HepG2 (cell line): ENCODE data around the gene ZNF507. TPM values are rescaled to one million over a fixed set of nuclear protein-coding genes. Genes with fewer than 3 reads are reported as not detected.

Experiments used
- ETV5 ChIP-seq: IDR thresholded peaks from 2 replicates; pipeline ENCODE4 v1.6.1; 2018; ENCODE audit warnings: missing biosample characterization, missing genetic modification reagents, inconsistent platforms, borderline replicate concordance
- FOSL1 ChIP-seq: sonication (generic); formaldehyde crosslinking; IDR thresholded peaks from 2 replicates; pipeline ENCODE4 v1.9.0; 2021; ENCODE audit warnings: missing genetic modification reagents, borderline replicate concordance
- GABPA ChIP-seq, 2 experiments: IDR thresholded peaks; 2 replicates each; pipeline ENCODE4 v1.6.1; 2011 to 2016; ENCODE audit warnings: low read depth in 2 of 2, low read length in 1 of 2, missing biosample characterization in 1 of 2, missing genetic modification characterization in 1 of 2
- HOXA3 ChIP-seq: sonication (generic); formaldehyde crosslinking; IDR thresholded peaks from 2 replicates; pipeline ENCODE4 v1.5.0; 2020; ENCODE audit warnings: missing genetic modification reagents
- KDM4B ChIP-seq: sonication (generic); formaldehyde crosslinking; IDR thresholded peaks from 2 replicates; pipeline ENCODE4 v1.4.0; 2020; ENCODE audit warnings: missing genetic modification reagents
- NCOA2 ChIP-seq: sonication (generic); formaldehyde crosslinking; IDR thresholded peaks from 2 replicates; pipeline ENCODE4 v1.8.0; 2022; ENCODE audit warnings: inconsistent platforms
- NFE2 ChIP-seq: sonication (generic); formaldehyde crosslinking; IDR thresholded peaks from 2 replicates; pipeline ENCODE4 v1.4.0; 2020; ENCODE audit warnings: missing genetic modification reagents
- RELA ChIP-seq: sonication (generic); formaldehyde crosslinking; IDR thresholded peaks from 2 replicates; pipeline ENCODE4 v1.4.0; 2020; ENCODE audit warnings: missing genetic modification reagents
- RORA ChIP-seq: sonication (generic); formaldehyde crosslinking; IDR thresholded peaks from 2 replicates; pipeline ENCODE4 v1.5.0; 2020; ENCODE audit warnings: mild to moderate bottlenecking, missing genetic modification reagents, moderate library complexity
- ZFP1 ChIP-seq: IDR thresholded peaks from 2 replicates; pipeline ENCODE4 v1.6.1; 2016
- ZNF678 ChIP-seq: sonication (generic); formaldehyde crosslinking; IDR thresholded peaks from 2 replicates; pipeline ENCODE4 v1.4.0; 2020; ENCODE audit warnings: mild to moderate bottlenecking, missing genetic modification reagents
- polyA plus RNA-seq, 8 experiments: library from polyadenylated mRNA; depleted of rRNA in 3 of 8; stranded (reverse) in 7 of 8; unstranded in 1 of 8; fragments of >200 nt; fragmentation: Illumina TruSeq in 4 of 8; extraction: Trizol in 4 of 8; gene quantifications; 2 replicates each; pipeline versions ENCODE4 v1.2.1 to v1.2.3, GENCODE V29; 2011 to 2016; ENCODE audit warnings: low read depth in 4 of 8, missing spikeins in 1 of 8, mixed read lengths in 1 of 8; ENCODE audit not compliant: insufficient read depth in 1 of 8
- total RNA-seq, 5 experiments: library from RNA; depleted of rRNA; stranded (reverse); fragments of >200 nt; fragmentation: Illumina TruSeq; extraction: Trizol; gene quantifications; 2 replicates each; pipeline ENCODE4 v1.2.3, GENCODE V29; 2016; ENCODE audit warnings: low read depth in 1 of 5
- TF ChIP-seq, protein P1 (sequence below): sonication (generic); formaldehyde crosslinking; IDR thresholded peaks from 2 replicates; pipeline ENCODE4 v1.5.1; 2020; ENCODE audit warnings: mild to moderate bottlenecking, missing genetic modification reagents, borderline replicate concordance
- TF ChIP-seq, protein P2 (sequence below): sonication (generic); formaldehyde crosslinking; IDR thresholded peaks from 2 replicates; pipeline ENCODE4 v1.8.0; 2022; ENCODE audit warnings: mild to moderate bottlenecking, missing genetic modification reagents; ENCODE audit not compliant: insufficient replicate concordance
- TF ChIP-seq, protein P3 (sequence below): sonication (generic); formaldehyde crosslinking; IDR thresholded peaks from 2 replicates; pipeline ENCODE4 v1.5.0; 2020; ENCODE audit warnings: mild to moderate bottlenecking, missing genetic modification reagents
- TF ChIP-seq, protein P4 (sequence below): sonication (generic); formaldehyde crosslinking; IDR thresholded peaks from 2 replicates; pipeline ENCODE4 v1.4.0; 2020; ENCODE audit warnings: missing genetic modification reagents, mild to moderate bottlenecking, borderline replicate concordance
- TF ChIP-seq, protein P5 (sequence below): sonication (generic); formaldehyde crosslinking; IDR thresholded peaks from 2 replicates; pipeline ENCODE4 v1.5.1; 2020; ENCODE audit warnings: mild to moderate bottlenecking, missing genetic modification reagents, moderate library complexity
- TF ChIP-seq, protein P6 (sequence below): sonication (generic); formaldehyde crosslinking; IDR thresholded peaks from 2 replicates; pipeline ENCODE4 v1.4.0; 2020; ENCODE audit warnings: mild to moderate bottlenecking, missing genetic modification reagents

ZNF507 gene
- total and polyA plus RNA-seq, 2 of the 13 experiments (the other 11 are each of a cell fraction or from before 2014, with no cell fraction given), result 7.3 to 10.9 TPM

DNA sequence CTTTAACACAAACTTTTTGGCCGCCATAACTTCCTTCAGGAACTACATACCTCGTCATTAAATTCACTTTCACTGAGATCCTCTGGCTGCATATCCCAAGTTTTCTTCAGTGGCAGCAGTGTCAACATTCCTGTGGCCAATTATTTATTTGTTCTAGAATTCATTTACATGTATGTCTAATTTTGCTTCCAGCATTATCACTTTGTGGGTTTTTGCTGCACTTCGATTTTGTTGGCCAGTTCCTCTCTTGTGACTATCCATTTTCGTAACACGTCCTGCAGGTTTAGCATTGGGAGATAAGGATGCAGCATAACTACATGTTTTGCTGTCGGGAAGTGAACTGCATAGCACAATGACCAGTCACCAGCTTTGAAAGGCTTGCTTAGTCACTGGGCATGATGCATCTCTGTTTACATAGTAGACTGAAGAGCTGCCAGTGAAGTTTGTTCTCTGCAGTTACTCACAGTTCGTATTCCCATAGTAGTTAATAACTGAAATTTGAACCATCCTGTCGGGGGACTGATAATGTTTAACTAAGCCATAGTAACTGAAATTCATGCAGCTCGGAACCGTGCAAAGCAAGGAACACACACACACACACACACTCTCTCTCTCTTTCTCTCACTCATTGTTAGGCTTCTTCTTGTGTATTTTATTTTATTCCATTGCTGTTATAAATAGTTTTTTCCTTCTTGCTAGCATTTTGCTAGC, 28.3 kb downstream of the ZNF507 start (continued):
- TF ChIP-seq, protein P1, sequence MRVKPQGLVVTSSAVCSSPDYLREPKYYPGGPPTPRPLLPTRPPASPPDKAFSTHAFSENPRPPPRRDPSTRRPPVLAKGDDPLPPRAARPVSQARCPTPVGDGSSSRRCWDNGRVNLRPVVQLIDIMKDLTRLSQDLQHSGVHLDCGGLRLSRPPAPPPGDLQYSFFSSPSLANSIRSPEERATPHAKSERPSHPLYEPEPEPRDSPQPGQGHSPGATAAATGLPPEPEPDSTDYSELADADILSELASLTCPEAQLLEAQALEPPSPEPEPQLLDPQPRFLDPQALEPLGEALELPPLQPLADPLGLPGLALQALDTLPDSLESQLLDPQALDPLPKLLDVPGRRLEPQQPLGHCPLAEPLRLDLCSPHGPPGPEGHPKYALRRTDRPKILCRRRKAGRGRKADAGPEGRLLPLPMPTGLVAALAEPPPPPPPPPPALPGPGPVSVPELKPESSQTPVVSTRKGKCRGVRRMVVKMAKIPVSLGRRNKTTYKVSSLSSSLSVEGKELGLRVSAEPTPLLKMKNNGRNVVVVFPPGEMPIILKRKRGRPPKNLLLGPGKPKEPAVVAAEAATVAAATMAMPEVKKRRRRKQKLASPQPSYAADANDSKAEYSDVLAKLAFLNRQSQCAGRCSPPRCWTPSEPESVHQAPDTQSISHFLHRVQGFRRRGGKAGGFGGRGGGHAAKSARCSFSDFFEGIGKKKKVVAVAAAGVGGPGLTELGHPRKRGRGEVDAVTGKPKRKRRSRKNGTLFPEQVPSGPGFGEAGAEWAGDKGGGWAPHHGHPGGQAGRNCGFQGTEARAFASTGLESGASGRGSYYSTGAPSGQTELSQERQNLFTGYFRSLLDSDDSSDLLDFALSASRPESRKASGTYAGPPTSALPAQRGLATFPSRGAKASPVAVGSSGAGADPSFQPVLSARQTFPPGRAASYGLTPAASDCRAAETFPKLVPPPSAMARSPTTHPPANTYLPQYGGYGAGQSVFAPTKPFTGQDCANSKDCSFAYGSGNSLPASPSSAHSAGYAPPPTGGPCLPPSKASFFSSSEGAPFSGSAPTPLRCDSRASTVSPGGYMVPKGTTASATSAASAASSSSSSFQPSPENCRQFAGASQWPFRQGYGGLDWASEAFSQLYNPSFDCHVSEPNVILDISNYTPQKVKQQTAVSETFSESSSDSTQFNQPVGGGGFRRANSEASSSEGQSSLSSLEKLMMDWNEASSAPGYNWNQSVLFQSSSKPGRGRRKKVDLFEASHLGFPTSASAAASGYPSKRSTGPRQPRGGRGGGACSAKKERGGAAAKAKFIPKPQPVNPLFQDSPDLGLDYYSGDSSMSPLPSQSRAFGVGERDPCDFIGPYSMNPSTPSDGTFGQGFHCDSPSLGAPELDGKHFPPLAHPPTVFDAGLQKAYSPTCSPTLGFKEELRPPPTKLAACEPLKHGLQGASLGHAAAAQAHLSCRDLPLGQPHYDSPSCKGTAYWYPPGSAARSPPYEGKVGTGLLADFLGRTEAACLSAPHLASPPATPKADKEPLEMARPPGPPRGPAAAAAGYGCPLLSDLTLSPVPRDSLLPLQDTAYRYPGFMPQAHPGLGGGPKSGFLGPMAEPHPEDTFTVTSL (CRISPR knock-in tag), result peak; percentile 88; the same call in 1 of the 2 replicates
- TF ChIP-seq RELA (CRISPR knock-in tag) (no peak), ZNF678 (CRISPR knock-in tag) (no peak), FOSL1 (CRISPR knock-in tag) (peak; percentile 91), HOXA3 (CRISPR knock-in tag) (peak; percentile 75), GABPA (IDR thresholded peaks at IDR 0.05; ENCODE audit: low read depth, low read length) (no peak), GABPA (CRISPR knock-in tag; IDR thresholded peaks at IDR 0.05; ENCODE audit: low read depth) (peak; percentile 19; the same call in 1 of the 2 replicates), ZFP1 (CRISPR knock-in tag) (0 out of 2 replicates have a peak, but pooled peaks have one; percentile 64), RORA (no peak), KDM4B (CRISPR knock-in tag) (peak; percentile 25; the same call in 1 of the 2 replicates), ETV5 (peak; percentile 78; the same call in 1 of the 2 replicates), NCOA2 (peak; percentile 87), NFE2 (peak; percentile 89)
- TF ChIP-seq, protein P2, sequence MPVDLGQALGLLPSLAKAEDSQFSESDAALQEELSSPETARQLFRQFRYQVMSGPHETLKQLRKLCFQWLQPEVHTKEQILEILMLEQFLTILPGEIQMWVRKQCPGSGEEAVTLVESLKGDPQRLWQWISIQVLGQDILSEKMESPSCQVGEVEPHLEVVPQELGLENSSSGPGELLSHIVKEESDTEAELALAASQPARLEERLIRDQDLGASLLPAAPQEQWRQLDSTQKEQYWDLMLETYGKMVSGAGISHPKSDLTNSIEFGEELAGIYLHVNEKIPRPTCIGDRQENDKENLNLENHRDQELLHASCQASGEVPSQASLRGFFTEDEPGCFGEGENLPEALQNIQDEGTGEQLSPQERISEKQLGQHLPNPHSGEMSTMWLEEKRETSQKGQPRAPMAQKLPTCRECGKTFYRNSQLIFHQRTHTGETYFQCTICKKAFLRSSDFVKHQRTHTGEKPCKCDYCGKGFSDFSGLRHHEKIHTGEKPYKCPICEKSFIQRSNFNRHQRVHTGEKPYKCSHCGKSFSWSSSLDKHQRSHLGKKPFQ (CRISPR knock-in tag), result no peak
- TF ChIP-seq, protein P3, sequence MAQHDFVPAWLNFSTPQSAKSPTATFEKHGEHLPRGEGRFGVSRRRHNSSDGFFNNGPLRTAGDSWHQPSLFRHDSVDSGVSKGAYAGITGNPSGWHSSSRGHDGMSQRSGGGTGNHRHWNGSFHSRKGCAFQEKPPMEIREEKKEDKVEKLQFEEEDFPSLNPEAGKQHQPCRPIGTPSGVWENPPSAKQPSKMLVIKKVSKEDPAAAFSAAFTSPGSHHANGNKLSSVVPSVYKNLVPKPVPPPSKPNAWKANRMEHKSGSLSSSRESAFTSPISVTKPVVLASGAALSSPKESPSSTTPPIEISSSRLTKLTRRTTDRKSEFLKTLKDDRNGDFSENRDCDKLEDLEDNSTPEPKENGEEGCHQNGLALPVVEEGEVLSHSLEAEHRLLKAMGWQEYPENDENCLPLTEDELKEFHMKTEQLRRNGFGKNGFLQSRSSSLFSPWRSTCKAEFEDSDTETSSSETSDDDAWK, result no peak
- TF ChIP-seq, protein P4, sequence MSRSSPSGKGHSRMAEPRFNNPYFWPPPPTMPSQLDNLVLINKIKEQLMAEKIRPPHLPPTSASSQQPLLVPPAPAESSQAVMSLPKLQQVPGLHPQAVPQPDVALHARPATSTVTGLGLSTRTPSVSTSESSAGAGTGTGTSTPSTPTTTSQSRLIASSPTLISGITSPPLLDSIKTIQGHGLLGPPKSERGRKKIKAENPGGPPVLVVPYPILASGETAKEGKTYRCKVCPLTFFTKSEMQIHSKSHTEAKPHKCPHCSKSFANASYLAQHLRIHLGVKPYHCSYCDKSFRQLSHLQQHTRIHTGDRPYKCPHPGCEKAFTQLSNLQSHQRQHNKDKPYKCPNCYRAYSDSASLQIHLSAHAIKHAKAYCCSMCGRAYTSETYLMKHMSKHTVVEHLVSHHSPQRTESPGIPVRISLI, result no peak
- TF ChIP-seq, protein P5, sequence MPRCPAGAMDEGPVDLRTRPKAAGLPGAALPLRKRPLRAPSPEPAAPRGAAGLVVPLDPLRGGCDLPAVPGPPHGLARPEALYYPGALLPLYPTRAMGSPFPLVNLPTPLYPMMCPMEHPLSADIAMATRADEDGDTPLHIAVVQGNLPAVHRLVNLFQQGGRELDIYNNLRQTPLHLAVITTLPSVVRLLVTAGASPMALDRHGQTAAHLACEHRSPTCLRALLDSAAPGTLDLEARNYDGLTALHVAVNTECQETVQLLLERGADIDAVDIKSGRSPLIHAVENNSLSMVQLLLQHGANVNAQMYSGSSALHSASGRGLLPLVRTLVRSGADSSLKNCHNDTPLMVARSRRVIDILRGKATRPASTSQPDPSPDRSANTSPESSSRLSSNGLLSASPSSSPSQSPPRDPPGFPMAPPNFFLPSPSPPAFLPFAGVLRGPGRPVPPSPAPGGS (CRISPR knock-in tag), result no peak
- TF ChIP-seq, protein P6, sequence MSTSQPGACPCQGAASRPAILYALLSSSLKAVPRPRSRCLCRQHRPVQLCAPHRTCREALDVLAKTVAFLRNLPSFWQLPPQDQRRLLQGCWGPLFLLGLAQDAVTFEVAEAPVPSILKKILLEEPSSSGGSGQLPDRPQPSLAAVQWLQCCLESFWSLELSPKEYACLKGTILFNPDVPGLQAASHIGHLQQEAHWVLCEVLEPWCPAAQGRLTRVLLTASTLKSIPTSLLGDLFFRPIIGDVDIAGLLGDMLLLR, result no peak
